ENCODE results near the gene RNF215. TPM values are rescaled to one million over a fixed set of nuclear protein-coding genes. Genes with fewer than 3 reads are reported as not detected.

RNF215 gene
- total and polyA plus RNA-seq, 2 of the 13 experiments (the other 11 are each of a cell fraction or from before 2014, with no cell fraction given), result 5.3 to 6.1 TPM

GRCh38 chr22:30421695-30422480, 34.7 kb upstream of the RNF215 start (continued):
- no peak for TF ChIP-seq CTCF (CRISPR knock-in tag; IDR thresholded peaks at IDR 0.05)
- 0 out of 2 replicates have a peak, but pooled peaks have one; percentile 19 for TF ChIP-seq ATF2 (CRISPR knock-in tag; IDR thresholded peaks at IDR 0.05)
- TF ChIP-seq KLF16 (CRISPR knock-in tag; IDR thresholded peaks at IDR 0.05), result no peak
- no peak; the same call in 1 of the 2 replicates for TF ChIP-seq MED13 (CRISPR knock-in tag; IDR thresholded peaks at IDR 0.05)
- no peak for TF ChIP-seq RELA (CRISPR knock-in tag; IDR thresholded peaks at IDR 0.05)
- TF ChIP-seq ZNF296 (CRISPR knock-in tag; conservative IDR thresholded peaks at IDR 0.05), result no peak
- no peak for TF ChIP-seq ZBTB44 (CRISPR knock-in tag; IDR thresholded peaks at IDR 0.05)
- TF ChIP-seq ZNF205 (CRISPR knock-in tag; IDR thresholded peaks at IDR 0.05), result no peak
- no peak for TF ChIP-seq SATB2 (CRISPR knock-in tag; IDR thresholded peaks at IDR 0.05)
- no peak for TF ChIP-seq RBAK (CRISPR knock-in tag; IDR thresholded peaks at IDR 0.05)
- TF ChIP-seq GATAD2A (CRISPR knock-in tag; IDR thresholded peaks at IDR 0.05), result peak; percentile 60
- TF ChIP-seq IRF1 (CRISPR knock-in tag; IDR thresholded peaks at IDR 0.05; ENCODE audit: low read depth), result no peak
- no peak for TF ChIP-seq SP2 (CRISPR knock-in tag; IDR thresholded peaks at IDR 0.05)
- no peak for TF ChIP-seq BCLAF1 (IDR thresholded peaks at IDR 0.05)
- TF ChIP-seq ZNF703 (CRISPR knock-in tag; IDR thresholded peaks at IDR 0.05; ENCODE audit: borderline replicate concordance), result no peak
- no peak for TF ChIP-seq CAMTA2 (CRISPR knock-in tag; IDR thresholded peaks at IDR 0.05; ENCODE audit: borderline replicate concordance)
- TF ChIP-seq ZNF414 (CRISPR knock-in tag; IDR thresholded peaks at IDR 0.05), result no peak; the same call in 1 of the 2 replicates
- 0 out of 2 replicates have a peak, but pooled peaks have one; percentile 8 for TF ChIP-seq ZNF558 (CRISPR knock-in tag; IDR thresholded peaks at IDR 0.05; ENCODE audit: borderline replicate concordance)
- no peak for TF ChIP-seq SMAD9 (CRISPR knock-in tag; IDR thresholded peaks at IDR 0.05)
